8988T (cell line): ENCODE data around the gene RSAD1.

Experiments used
- DNase-seq: peaks from one replicate; pipeline ENCODE4 v3.0.0; 2011

RSAD1 gene

DNA sequence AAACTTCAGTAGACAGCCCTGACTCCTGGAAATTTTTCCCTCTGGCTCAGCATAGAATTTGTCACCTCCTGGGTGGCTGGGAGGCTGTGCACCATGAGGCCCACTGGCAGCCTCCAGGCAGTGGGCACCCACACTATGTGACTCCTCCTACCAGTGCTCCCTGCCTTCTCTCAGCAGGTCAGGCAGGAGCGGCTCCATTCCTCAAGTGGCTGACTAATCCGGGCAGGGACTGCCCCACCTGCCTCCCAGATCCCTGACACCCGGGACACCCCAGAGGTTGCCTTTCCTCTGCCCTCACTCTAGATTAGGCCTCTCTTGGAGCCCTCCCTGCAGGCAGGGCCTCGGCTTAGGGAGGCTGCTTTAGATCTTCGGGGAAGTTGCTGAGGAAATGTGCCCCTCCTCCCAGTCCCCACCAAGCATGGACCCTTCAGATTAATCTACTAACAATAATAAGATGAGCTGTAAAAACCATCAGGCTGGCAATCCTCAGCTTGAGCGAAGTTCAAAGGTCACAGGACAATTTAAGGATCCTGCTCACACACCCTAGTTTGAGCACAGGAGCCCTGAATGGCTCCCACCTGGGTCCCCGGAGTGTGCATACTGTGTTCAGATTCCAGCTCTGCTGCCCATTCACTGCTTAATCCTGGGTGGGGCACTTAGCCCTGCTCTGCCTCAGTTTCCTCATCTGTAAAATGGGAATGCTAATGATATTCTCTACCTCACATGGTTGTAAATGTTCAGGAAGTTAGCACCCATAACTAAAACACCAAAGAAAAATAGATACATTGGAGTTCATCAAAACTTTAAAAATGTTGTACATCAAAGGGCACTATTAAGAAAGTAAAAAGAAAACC lies 19.6 kb downstream of the RSAD1 start:
- DNase-seq = no peak

DNA sequence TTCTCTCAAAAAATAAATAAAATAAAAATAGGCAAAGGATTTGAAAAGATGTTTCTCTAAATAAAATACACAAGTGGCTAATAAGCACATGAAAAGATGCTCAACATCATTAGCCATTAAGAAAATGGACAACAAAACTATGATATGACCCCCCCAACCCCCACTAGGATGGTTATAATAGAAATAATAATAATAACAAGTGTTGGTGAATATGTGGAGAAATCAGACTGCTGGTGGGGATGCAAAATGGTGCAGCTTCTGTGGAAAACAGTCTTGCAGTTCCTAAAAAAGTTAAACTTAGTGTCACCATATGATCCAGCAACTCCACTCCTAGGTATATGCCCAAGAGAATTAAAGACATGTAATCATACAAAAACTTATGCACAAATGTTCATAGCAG lies 20.6 kb downstream of the RSAD1 start:
- DNase-seq = no peak

- DNase-seq = no peak
Measured at GRCh38 chr17:50499721-50500120, 21.1 kb downstream of the RSAD1 start.

- no peak for DNase-seq
Measured at GRCh38 chr17:50501054-50501453, 22.4 kb downstream of the RSAD1 start.

GRCh38 chr17:50502301-50502990 lies 23.8 kb downstream of the RSAD1 start:
- no peak for DNase-seq

GRCh38 chr17:50505591-50506130 lies 27.0 kb downstream of the RSAD1 start:
- DNase-seq = no peak

DNA sequence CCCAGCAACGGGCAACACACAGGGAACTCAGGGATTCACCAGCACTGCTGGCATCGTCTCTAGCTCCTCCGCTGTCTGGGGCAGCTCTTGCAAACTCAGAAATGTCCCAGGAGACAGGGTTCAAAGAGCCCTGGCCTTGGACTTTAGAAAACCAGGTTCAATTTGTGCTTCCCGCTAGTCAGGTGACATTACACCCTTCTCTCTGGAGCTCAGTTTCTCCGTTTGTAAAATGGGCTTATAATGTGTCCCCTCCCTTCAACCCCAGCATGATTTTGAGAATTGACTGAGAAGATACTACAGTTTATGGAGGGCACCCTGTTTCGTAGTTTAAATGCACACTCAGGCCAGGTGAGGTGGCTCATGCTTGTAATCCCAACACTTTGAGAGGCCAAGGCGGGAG lies 27.6 kb downstream of the RSAD1 start:
- DNase-seq = no peak

DNA sequence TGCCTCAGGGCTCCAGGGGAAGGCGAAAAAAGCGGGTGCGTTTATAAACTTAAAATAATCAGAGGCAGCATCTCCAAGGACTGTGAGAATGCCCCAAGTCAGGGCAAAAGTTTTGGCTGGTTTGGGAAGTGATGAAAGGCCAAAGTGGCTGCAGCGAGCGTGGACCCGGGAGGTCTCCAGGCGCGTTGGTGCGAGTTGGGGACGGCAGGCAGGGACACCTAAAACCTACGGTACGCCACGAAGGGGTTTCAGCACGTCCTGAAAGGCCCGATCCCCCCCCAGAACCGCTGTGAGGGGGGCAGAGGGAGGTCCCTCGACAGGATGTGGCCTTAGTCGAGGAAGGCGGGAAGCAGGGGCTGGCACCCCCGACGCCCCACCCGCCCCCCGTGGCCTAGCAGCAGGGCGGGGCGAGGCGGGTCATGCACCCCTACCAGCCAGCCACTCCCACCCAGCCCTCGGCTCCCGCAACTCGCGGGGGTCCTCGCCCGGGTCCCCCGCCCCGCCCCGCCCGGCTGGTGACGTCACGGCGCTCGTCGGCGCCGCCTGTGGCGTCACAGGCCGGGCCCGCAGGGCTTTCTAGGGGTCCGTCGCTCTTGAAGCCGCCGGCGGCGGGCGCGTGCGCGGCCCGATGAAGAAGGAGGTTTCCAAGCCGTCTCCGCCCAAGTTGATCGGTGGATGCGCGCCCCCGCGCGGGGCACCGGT lies 29.4 kb downstream of the RSAD1 start, which contains the start of gene MYCBPAP:
Gene MYCBPAP (plus strand): TSS at position 569 of the 702 bp plus-strand sequence. CDS start 236 bp downstream, outside the sequence.
- DNase-seq = peak; percentile 84

- no peak for DNase-seq
Measured at GRCh38 chr17:50508573-50509460, 30.2 kb downstream of the RSAD1 start.

GRCh38 chr17:50511058-50511457 lies 32.4 kb downstream of the RSAD1 start:
- DNase-seq = no peak

- no peak for DNase-seq
Measured at GRCh38 chr17:50513495-50513894, 34.8 kb downstream of the RSAD1 start.

GRCh38 chr17:50514388-50514787 lies 35.7 kb downstream of the RSAD1 start:
- no peak for DNase-seq

GRCh38 chr17:50514936-50515702 lies 36.5 kb downstream of the RSAD1 start:
- DNase-seq = no peak

GRCh38 chr17:50517011-50517410 lies 38.4 kb downstream of the RSAD1 start:
- no peak for DNase-seq

- DNase-seq = no peak
Measured at GRCh38 chr17:50517504-50518383, 39.1 kb downstream of the RSAD1 start.

DNA sequence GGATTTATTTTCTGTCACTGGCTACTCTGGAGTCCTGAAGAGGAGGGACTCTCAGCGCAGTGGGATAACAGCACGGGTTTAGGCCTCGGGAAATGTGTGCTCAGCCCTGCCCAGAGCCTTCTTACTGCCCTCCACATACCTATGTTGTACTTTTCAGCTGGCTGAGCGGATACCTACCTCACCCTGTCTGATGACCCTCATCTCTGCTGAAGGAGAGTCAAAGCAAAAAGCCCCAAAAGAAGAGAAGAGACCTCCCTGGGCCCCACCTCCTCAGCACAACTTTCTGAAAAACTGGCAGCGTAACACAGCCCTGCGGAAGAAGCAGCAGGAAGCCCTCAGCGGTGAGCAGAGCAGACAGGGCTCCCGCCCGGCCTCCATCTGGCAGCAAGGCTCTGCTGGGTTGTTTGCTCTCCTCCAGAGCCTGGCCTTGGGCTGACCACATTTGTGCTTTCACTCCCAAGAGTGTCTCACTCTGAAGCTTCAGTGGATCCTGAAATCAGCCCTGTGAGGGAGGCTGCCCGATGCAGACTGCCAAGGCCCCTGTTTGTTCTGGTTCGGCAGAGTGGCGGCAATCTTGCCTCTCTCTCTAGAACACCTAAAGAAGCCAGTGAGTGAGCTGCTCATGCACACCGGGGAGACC lies 39.8 kb downstream of the RSAD1 start:
- DNase-seq = no peak

GRCh38 chr17:50519141-50519834 lies 40.6 kb downstream of the RSAD1 start:
- no peak for DNase-seq

GRCh38 chr17:50520483-50520882 lies 41.8 kb downstream of the RSAD1 start:
- DNase-seq = no peak

DNA sequence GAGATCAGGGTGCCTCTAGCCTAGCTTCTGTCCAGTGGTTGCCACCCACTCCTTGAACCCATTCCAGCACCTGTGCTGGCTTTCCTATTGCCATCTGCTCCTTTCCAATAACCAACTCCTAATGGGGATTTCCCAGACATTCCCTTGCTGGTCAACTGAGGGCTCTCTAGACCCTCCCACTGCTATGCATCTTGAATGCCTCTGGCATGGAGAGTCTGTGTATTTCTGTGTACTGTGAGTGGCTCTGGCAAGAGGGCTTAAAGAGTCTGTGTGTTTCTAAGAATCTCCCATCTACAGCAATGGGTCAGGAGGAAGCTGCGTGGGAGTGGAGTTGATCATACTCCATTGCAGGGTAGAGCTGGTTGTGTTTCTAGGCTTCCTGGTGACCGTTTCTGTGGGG lies 42.9 kb downstream of the RSAD1 start:
- no peak for DNase-seq
